Measurements from ENCODE around the gene FAM168A.

Gene FAM168A

DNA sequence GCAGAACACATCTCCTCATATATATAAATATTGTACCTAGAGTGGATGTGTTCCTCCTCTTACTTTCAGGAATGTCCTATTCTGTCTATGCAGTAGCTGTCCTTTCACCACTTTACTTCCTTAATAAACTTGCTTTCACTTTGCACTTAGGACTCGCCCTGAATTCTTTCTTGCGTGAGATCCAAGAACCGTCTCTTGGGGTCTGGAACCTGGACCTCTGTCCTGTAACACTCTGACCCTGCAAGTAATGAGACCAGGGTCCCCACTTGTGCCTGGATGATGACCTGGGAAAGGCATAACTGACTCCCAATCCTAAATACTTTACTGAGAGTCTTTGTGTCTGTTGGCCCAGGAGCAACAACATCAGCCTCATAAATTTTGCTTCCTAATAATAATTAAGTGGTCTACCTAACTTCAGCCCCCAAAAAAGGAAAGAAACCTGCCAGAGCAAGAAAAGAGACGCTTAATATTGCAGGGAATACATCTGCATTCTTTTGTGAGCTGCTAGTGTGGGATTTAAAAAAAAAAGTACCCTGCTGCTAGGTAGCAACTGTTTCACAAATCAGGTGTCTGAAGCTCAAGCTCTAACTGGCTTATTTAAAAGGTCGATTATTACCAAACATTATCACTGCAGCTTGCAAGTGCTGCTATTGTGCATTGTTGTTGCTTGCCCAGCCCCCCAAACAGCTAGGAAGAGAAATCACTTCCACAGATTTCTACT is 69.3 kb downstream of the FAM168A start:
- no peaks in the 10 kb centered on the region for H3K36me3 ChIP-seq (replicated peaks)
- in situ Hi-C loops (cut with HindIII; ENCODE audit: low pct_ligation_motif_present, low sequenced_read_pairs), result no loop called here
- no peak overlapping the region for H3K27ac ChIP-seq
- no peak for DNase-seq
- no peaks in the 10 kb centered on the region for H3K27me3 ChIP-seq (replicated peaks)
- H3K4me3 ChIP-seq (ENCODE audit: low read depth, low read length), result no peak overlapping the region
- no peak for TF ChIP-seq CTCF (IDR thresholded peaks at IDR 0.05; ENCODE audit: low read depth, low read length, missing control alignments)

DNA sequence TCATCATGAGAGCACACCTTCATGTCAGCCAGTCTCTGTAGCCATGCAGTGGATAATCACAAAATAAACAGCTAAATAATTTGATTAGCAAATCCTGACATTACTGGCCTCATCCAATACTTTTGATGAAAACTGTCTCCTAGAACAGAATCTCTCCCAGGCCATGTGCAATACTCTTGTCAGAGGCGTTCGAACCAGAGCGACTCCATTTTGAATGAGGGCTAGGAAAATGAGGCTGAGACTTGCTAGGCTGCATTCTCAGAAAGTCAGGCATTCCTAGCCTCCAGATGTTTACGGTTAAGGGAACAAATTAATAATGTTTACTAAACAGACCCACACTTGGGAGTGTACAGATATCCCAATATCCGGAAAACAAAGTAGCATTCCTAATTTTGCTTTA is 69.9 kb downstream of the FAM168A start:
- H3K27me3 ChIP-seq (replicated peaks), result no peaks in the 10 kb centered on the region
- TF ChIP-seq CTCF (IDR thresholded peaks at IDR 0.05; ENCODE audit: low read depth, low read length, missing control alignments), result no peak
- DNase-seq, result no peak
- no peaks in the 10 kb centered on the region for H3K36me3 ChIP-seq (replicated peaks)
- H3K27ac ChIP-seq, result no peak overlapping the region
- in situ Hi-C loops (cut with HindIII; ENCODE audit: low pct_ligation_motif_present, low sequenced_read_pairs), result no loop called here
- H3K4me3 ChIP-seq (ENCODE audit: low read depth, low read length), result no peak overlapping the region

DNA sequence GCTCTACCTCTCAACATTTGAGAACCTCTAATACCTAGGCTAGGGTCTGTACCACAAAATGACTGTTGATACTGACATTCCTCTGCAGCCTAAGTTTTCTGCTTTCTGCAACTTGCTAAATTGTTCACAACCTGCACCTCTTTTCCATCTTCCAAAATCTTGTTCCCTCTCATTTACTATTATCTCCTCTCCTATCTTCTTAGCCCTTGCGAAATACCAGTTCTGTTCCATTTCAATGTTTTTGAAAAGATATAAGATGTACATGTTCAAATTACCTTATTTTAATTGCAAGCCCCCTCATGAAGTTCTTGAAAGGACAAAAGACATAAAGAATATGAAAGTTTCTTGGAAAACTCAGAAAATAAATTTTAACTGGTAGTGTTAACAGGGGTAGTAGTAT is 72.3 kb downstream of the FAM168A start:
- Histone ChIP-seq H3K4me3 (ENCODE audit: low read depth, low read length) (no peak overlapping the region), H3K27ac (no peak overlapping the region), H3K27me3 (replicated peaks) (no peaks in the 10 kb centered on the region), H3K36me3 (replicated peaks) (no peaks in the 10 kb centered on the region)
- DNase-seq, result no peak
- in situ Hi-C loops (cut with HindIII; ENCODE audit: low pct_ligation_motif_present, low sequenced_read_pairs), result no loop called here
- TF ChIP-seq CTCF (IDR thresholded peaks at IDR 0.05; ENCODE audit: low read depth, low read length, missing control alignments), result no peak

DNA sequence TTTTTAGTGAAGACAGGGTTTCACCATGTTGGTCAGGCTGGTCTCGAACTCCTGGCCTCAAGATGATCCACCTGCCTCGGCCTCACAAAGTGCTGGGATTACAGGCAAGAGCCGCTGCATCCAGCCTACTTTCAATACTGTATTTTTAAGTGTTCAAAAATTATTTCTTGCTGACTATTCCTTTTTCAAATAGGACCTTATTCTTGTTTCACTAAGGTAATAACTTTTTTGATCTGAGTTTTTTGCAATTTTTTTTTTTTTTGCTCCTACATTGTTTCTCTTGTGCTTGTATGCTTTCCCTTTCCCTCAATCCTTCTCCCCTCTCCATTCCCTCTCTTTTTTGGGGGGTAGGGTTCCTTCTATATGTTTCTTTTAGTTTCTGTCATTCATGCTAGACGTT is 73.1 kb downstream of the FAM168A start:
- no peak for TF ChIP-seq CTCF (IDR thresholded peaks at IDR 0.05; ENCODE audit: low read depth, low read length, missing control alignments)
- no peak for DNase-seq
- H3K27me3 ChIP-seq (replicated peaks), result no peaks in the 10 kb centered on the region
- H3K36me3 ChIP-seq (replicated peaks), result no peaks in the 10 kb centered on the region
- H3K27ac ChIP-seq, result no peak overlapping the region
- H3K4me3 ChIP-seq (ENCODE audit: low read depth, low read length), result no peak overlapping the region
- in situ Hi-C loops (cut with HindIII; ENCODE audit: low pct_ligation_motif_present, low sequenced_read_pairs), result no loop called here

GRCh38 chr11:73521621-73522020 is 76.3 kb downstream of the FAM168A start:
- Histone ChIP-seq H3K27ac (no peak overlapping the region), H3K4me3 (ENCODE audit: low read depth, low read length) (no peak overlapping the region), H3K36me3 (replicated peaks) (no peaks in the 10 kb centered on the region), H3K27me3 (replicated peaks) (no peaks in the 10 kb centered on the region)
- in situ Hi-C loops (cut with HindIII; ENCODE audit: low pct_ligation_motif_present, low sequenced_read_pairs), result no loop called here
- no peak for TF ChIP-seq CTCF (IDR thresholded peaks at IDR 0.05; ENCODE audit: low read depth, low read length, missing control alignments)
- DNase-seq, result peak; percentile 22

Measured in brain microvascular endothelial cell (primary cell).